GM12801 (cell line): ENCODE results near the gene PRRG4.

Source experiments
- TF ChIP-seq, protein P1 (sequence below): IDR thresholded peaks from one replicate; pipeline ENCODE4 v1.5.1; 2011; ENCODE audit warnings: control low read depth; ENCODE audit not compliant: insufficient read length; ENCODE audit errors: extremely low read depth

The PRRG4 gene

GRCh38 chr11:32894149-32894827 is 64.6 kb downstream of the PRRG4 start:
- TF ChIP-seq, protein P1, sequence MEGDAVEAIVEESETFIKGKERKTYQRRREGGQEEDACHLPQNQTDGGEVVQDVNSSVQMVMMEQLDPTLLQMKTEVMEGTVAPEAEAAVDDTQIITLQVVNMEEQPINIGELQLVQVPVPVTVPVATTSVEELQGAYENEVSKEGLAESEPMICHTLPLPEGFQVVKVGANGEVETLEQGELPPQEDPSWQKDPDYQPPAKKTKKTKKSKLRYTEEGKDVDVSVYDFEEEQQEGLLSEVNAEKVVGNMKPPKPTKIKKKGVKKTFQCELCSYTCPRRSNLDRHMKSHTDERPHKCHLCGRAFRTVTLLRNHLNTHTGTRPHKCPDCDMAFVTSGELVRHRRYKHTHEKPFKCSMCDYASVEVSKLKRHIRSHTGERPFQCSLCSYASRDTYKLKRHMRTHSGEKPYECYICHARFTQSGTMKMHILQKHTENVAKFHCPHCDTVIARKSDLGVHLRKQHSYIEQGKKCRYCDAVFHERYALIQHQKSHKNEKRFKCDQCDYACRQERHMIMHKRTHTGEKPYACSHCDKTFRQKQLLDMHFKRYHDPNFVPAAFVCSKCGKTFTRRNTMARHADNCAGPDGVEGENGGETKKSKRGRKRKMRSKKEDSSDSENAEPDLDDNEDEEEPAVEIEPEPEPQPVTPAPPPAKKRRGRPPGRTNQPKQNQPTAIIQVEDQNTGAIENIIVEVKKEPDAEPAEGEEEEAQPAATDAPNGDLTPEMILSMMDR: no peak

- TF ChIP-seq, protein P1: no peak
Observed at GRCh38 chr11:32894921-32895320, 65.2 kb downstream of the PRRG4 start.

DNA sequence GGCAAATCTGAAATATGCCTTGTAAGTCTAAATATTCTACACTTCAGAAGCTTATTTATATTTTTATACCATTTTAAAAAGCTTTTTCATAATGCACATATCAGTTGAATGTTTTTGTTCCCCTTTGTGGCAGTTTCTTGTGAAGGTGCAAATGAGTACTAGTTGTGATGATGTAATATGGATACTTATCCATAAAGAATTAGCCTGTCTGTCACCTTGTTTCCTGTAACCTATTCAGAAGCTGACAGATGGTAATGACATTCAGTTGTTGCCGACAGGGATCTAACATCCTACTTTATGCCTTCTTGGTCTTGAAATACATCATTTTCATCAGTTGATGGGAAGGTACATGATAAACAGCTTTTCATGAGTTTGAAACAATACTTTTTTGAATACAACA is 65.7 kb downstream of the PRRG4 start:
- TF ChIP-seq, protein P1: no peak

DNA sequence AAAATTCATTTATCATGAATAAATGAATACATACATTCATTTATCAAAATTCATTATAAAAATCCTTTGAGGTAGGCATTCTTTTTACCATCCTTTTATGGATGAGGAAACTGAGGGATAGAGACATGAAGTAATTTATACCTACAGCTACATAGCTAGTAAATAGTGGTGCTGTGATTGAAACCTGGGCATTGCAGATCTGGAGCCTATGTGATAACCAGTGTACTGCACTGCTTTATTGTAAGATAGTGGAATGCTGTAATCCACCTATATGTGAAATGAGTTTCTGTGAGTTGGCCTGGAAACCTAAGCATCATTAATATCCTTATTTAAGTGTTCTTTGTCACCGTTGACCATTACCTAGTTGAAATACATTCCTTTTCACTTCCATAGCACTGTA is 67.4 kb downstream of the PRRG4 start:
- TF ChIP-seq, protein P1: no peak

DNA sequence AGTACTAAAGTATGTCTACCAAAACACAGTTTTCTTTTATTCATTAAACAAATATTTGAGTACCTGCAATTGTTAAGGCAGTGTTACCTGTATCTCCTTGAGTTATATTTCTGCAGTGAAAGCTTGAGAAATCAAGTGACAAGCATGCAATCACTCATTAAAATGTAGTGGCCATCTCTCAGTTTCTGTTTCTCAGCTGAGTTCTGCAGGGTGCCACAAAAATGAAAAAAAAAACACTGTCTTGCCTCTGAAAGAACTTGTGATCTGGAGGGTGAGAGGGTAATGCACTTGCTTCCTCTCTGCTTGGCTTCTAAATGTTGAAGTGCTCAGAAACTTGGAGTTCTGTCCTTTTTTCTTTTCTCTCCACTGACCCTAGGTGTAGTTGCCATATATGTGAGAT is 69.7 kb downstream of the PRRG4 start:
- TF ChIP-seq, protein P1: no peak

DNA sequence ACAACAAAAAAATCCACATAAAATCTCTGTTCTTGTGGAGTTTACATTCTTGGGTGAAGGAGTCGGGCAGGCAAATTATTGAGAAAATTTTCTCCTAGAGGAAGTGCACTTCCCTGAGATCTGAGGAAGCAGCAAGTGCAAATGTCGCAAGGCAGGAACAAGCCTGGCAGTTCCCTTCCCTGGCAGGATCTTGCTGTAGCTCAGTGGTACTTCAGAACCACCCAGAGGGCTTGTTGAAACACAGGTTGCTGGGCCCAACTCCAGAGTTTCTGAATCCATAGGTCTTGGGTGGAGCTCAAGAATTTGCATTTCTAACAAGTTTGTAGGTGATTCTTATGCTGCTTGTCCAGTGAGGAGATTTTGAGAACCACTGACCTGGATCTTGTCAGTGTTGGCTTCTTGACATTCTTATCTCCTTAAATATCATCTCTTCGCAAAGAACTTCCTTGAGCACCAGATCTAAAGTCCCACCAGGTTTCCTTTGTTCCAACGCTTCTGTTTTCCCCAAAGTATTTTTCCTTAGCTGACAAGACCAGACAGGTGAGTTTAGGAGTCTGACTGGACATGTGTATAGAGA is 72.5 kb downstream of the PRRG4 start:
- TF ChIP-seq, protein P1: no peak

GRCh38 chr11:32905028-32905667 is 75.4 kb downstream of the PRRG4 start:
- TF ChIP-seq, protein P1: no peak
